NCI-H446 treated with DMSO at 0.1 percent for 48 hours (cell line): Measurements from ENCODE around the gene DDHD1.
"Not testable (repeated sequence)": the region's sequence is repeated elsewhere in the genome, so short reads cannot be mapped to it uniquely, and the experiment has no call there.

ENCODE experiments used
- DNase-seq: peaks from one replicate; lab custom pipeline; 2025; lab: John Stamatoyannopoulos, UW

DDHD1 gene

GRCh38 chr14:53108292-53109104, 44.6 kb downstream of the DDHD1 start:
- no peak for DNase-seq

DNA sequence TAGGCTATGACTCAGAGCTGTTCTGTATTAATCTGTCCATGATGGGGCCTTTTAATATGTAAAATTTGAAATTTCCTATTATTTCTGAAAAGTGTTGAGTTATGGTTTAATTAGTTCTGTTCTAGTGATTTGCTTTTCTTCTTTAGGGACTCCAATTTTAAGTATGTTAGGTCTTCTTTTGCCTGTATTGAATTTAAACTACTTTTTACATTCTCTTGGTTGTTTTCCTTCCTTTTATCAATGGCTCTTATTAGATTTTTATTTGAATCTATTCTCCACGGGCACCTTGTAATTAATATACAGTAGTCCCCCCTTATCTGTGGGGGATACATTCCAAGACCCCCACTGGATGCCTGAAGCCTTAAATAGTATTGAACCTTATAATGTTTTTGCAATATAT, 46.4 kb downstream of the DDHD1 start:
- DNase-seq: no peak

DNA sequence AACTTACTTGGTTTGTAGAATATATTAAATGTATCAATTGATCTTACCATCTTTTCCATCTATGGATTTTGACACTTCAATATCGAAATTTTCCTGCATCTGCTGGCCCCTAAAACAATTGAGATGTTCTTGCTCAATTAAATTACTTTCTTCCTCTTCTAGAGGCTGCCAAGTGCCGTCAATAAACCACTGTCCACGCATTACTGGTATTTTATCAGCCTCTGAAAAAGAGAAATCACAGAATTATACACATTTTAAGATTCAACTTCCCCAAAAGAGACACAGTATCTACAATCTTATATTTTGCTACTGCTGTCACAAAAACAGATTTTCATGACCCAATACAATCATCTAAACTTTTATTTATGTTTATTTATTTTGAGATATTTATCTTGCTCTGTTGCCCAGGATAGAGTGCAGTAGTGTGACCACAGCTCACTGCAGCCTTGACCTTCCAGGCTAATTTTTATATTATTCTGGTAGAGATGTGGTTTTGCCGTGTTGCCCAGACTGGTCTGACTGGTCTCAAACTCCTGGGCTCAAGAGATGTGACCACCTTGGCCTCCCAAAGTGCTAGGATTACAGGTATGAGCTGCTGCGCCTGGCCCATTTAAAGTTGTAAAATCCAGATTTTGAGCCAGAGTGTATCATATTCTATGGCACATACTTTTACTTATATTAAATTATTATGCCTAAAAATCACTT, 49.3 kb downstream of the DDHD1 start:
- DNase-seq: no peak

DNA sequence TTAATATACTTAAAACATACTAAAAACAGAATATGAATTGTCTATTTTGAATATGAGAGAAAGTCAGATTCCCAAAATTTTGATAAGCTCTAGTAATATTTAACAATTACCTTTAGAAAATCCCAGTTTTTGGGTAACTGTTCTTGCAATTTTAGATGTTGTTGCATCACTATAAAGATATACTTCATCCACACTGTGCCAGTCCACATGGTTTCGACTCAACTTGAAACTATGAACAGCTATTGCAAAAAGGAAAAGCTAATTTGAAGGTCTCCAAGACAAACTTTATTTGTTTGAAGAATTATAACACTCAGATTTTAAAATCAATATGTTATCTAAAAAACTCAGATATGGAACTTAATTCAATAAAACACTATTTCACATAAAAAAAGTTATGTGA, 59.9 kb downstream of the DDHD1 start:
- DNase-seq: no peak

- no peak for DNase-seq
Observed at GRCh38 chr14:53090853-53091252, 62.3 kb downstream of the DDHD1 start.

GRCh38 chr14:53084954-53085353, 68.2 kb downstream of the DDHD1 start:
- DNase-seq: not testable (repeated sequence)

DNA sequence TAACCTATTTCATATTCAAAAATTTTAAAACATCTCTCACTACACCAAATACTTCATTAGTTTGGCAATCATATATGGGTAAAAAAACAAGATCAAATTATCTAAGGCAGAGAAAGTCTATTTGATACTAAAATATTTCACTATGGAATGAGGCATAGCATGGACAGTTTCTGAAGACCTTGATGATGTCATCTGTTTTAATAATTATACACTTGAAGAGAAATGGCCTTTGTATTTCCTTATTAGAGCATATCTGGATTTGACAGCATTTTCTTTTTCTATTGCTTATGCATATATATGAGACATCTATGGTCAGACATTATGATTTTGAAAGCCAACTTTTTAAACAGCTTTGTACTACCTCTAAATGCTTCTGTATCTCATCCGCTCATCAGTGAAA, 88.6 kb downstream of the DDHD1 start:
- DNase-seq: no peak

DNA sequence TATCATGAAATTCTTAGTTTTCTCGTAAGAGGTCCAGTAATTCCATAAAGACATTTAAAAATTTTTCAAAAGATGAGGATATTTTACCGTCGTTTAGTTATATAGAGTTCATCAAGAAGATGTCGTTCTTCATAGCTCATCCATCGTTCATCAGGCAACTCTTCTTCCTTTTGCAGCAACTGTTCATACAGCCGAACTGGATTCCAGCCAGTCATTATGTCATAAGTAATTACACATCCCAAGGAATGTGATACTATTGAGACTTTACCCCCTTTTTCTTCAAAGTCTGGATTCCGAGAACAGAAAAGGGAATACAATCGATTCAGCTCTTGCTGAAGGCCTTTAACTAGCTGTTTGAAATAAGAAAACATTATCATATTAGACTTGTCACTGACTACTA, 90.3 kb downstream of the DDHD1 start:
- DNase-seq: no peak

GRCh38 chr14:53060046-53060445, 93.1 kb downstream of the DDHD1 start:
- no peak for DNase-seq

DNA sequence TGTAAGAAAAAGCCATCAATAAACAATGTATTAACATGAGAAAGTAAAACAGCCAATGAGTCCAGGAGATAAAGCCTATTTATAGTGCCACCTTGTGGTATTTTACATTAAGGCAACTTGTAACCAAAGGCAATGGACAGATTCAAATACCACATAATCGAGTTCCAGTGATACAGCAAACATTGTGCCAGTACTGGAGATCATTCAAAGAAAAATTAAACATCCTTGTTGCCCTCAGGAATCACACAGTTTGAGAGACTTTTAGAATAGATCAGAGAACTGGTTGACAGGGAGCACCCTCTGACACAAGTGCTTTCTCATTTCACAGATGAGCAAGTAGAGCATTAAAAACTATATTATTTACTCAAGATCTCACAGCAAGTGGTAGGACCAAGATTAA, 98.1 kb downstream of the DDHD1 start:
- peak; percentile 8 for DNase-seq

DNA sequence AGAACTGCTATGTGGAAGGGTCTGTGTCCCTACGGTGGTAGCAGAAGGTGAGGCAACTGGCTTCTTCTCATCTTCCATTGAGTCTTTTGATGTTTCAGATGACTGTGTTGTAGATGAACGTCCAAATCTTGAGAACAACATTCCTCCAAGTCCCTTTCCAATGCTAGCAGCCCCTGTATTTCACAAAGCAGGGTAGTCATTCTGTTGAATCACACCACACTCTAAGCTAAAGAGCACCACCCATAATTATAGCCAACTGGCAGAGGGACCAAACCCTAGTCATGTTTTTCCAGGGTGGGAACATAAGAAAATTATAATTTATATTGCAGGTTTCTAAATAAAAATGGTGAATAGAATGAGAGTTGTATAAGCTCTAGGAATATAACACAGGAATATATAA, 98.7 kb downstream of the DDHD1 start:
- DNase-seq: no peak

GRCh38 chr14:53048631-53049030, 104.5 kb downstream of the DDHD1 start:
- DNase-seq: no peak

- no peak for DNase-seq
Observed at GRCh38 chr14:53047307-53048069, 105.6 kb downstream of the DDHD1 start.

DNA sequence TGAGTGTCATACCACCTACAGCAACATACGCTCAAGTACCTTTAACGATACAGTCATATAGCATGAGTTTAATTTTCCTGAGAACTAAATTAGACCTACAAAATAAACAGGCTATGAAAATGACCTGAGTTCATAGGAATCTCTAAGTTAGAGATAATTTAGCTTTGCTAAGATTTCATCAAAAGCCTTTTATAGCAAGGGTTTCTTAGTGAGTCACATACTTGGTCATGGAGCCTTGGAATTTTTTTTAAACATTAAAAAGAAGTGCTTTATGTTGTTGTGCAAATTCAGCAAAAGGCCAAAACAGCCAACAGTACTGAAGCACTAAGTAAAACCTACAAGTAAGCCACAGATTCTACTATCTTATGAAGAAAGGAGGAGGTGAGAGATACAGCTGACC, 108.6 kb downstream of the DDHD1 start:
- DNase-seq: no peak

GRCh38 chr14:53043027-53043581, 110.0 kb downstream of the DDHD1 start:
- DNase-seq: no peak

DNA sequence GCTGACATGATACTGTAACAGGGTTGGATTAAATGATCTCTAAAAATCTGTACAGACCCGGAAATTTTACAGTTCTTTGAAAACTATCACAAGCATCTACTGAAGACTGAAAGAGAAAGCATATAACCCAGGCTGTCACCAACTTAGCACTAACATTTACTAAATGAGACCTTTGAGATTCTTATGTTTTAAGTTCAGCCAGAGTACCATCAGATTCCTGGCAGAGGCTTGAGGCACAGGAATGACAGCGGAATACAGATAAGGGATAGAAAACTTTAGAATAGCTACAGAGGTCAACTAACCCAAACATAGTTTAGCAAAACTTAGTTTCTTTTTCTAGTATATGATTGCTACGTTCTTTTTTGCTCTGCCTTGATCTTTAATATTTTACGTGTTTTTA, 110.6 kb downstream of the DDHD1 start:
- no peak for DNase-seq

- no peak for DNase-seq
Observed at GRCh38 chr14:53041067-53041466, 112.1 kb downstream of the DDHD1 start.

GRCh38 chr14:53038629-53039028, 114.5 kb downstream of the DDHD1 start:
- DNase-seq: no peak

DNA sequence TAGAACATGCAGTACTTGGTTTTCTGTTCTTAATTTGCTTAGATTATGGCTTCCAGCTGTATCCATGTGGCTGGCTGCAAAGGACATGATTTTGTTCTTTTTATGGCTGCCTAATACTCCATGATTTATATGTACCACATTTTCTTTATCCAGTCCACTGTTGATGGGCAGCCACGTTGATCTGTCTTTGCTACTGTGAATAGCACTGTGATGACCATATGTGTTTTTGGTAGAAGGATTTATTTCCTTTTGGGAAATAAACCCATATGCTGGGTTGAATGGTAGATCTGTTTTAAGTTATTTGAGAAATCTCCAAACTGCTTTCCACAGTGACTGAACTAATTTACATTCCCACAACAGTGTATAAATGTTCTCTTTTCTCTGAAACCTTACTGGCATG, 116.1 kb downstream of the DDHD1 start:
- DNase-seq: no peak

DNA sequence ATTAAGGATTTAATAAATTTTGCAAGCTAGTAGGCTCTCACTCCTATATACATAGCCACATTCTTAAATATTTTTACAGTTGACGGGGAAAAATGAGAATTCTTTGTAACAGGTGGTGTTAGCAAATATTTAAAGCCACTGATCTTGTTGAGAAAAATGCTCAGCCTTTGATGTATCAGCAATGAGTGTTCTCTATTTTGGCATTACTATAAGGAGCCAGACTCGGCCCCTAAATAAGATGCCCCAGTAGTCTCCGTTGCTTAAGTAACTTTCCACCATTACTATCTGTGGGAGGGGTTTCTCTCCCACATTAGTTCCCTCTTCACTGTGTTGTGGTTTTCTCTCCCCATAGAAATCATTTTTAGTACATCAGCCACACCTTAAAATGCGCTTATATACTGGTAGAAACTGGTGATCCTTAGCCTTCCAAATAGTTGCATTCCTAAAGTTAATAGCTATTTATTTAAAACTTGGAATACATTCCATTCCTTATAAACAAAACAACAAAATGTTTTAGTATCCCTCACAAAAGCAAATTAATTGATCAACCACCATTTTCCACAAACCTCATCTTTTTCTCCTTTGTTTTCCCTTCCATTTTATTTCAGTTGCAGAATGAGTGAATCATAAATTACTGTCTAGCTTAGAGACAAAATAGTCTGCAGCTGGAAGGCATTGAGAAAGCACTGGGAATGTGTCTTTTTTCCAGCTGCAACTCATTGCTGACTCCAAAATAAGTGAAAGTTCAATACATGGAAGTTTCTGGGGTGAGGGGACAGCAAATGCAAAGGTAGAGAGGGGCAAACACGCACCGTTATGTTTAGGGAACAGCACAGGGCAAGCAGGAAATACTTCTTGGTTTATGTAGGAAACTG, 117.5 kb downstream of the DDHD1 start:
- DNase-seq: no peak

DNA sequence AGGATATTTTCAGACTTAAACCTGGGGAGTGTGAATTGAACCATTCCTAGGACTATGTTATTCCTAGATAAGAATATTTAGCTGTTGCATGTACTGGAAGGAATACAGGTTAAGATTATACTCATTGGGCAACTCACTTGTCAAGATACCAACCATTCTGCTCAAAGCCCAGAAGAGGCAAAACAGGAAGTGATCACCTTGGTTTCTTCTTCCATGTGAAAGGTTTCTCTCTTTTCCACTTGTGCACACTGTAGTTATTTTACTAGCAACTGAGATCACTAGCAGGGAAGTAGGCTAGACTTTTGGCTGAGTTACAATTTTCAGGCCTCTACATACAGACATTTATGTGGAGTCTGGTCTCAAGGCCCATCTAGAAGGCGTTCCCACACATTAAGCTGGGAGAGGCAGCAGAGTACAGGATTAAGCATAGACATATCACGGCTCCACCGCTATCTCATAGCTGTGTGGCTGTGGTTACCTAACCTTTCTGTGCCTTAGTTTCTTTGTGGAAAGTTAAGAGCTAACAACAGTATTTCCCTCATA, 118.4 kb downstream of the DDHD1 start:
- no peak for DNase-seq
